ENCODE data around the gene CEP128. TPM values are rescaled to one million over a fixed set of nuclear protein-coding genes. Genes with fewer than 3 reads are reported as not detected.

Gene CEP128
- total RNA-seq, 1 experiment from 2014 or later, result 16.4 TPM

- TF ChIP-seq TCF7L2 (IDR thresholded peaks at IDR 0.05; ENCODE audit: borderline replicate concordance, extremely low read depth, insufficient read depth, insufficient read length) (no peak), EZH2 (IDR thresholded peaks at IDR 0.05) (no peak), ZFX (IDR thresholded peaks at IDR 0.05) (no peak), SIN3A (IDR thresholded peaks at IDR 0.05; ENCODE audit: low read depth) (no peak), EZH2phosphoT487 (IDR thresholded peaks at IDR 0.05; ENCODE audit: borderline replicate concordance) (no peak), FOSL1 (IDR thresholded peaks at IDR 0.05; ENCODE audit: low read depth) (no peak), POLR2A (IDR thresholded peaks at IDR 0.05; ENCODE audit: borderline replicate concordance, extremely low read depth, insufficient read depth, insufficient read length) (no peak), RAD21 (IDR thresholded peaks at IDR 0.05; ENCODE audit: low read depth) (no peak), CTCF (IDR thresholded peaks at IDR 0.05 in 2 of 3, conservative IDR thresholded peaks at IDR 0.05 in 1 of 3; ENCODE audit: borderline replicate concordance in 1 of 3, insufficient read depth in 1 of 3, low read depth in 2 of 3, low read length in 2 of 3) (no peak), MAX (IDR thresholded peaks at IDR 0.05) (no peak), YY1 (IDR thresholded peaks at IDR 0.05; ENCODE audit: extremely low read depth, insufficient replicate concordance, low read depth, low read length) (no peak), ZNF274 (IDR thresholded peaks at IDR 0.05; ENCODE audit: low read depth, low read length) (no peak)
Observed at GRCh38 chr14:80570930-80571298, 370.6 kb downstream of the CEP128 start (continued).

GRCh38 chr14:80567905-80568536 is 373.5 kb downstream of the CEP128 start:
- DNase-seq (ENCODE audit: low read depth, low spot score) (peak; percentile 18), ATAC-seq (peak; percentile 64)
- peaks cover 0 to 18% of the 10 kb centered on the region in 2 experiments; a peak in 2 of 4 replicates for H3K4me1 ChIP-seq (ENCODE audit: control insufficient read depth in 1 of 2, insufficient read depth in 2 of 2, low read length in 2 of 2)
- H3K4me3 ChIP-seq (replicated peaks in 1 of 2; ENCODE audit: low read depth in 1 of 2, low read length in 2 of 2), result peak overlapping the region in 1 of 2 experiments; percentile 9; a peak in 1 of 4 replicates
- H3K79me2 ChIP-seq (ENCODE audit: insufficient read depth, low read length), result no peaks in the 10 kb centered on the region
- peak overlapping the region; percentile 41 for H3K4me2 ChIP-seq (ENCODE audit: low read length)
- BruUV-seq (replicated peaks), result no TSS peak
- intact Hi-C loops (cut with micrococcal nuclease), result no loop called here
- ChIA-PET CTCF (no interaction called here), RAD21 (ENCODE audit: low non-redundant PET in 1 of 2, low total read pairs in 2 of 2, uncharacterized antibody in 2 of 2, unreplicated experiment in 2 of 2) (no interaction called here), POLR2A (no interaction called here)
- H3K9me3 ChIP-seq (ENCODE audit: control insufficient read depth in 1 of 2, insufficient read depth in 1 of 2, low read depth in 1 of 2, low read length in 2 of 2), result no peaks in the 10 kb centered on the region
- H2AFZ ChIP-seq (ENCODE audit: low read depth, low read length, poor library complexity, severe bottlenecking), result no peak overlapping the region
- TF ChIP-seq CTCF (IDR thresholded peaks at IDR 0.05 in 2 of 3, conservative IDR thresholded peaks at IDR 0.05 in 1 of 3; ENCODE audit: borderline replicate concordance in 1 of 3, insufficient read depth in 1 of 3, low read depth in 2 of 3, low read length in 2 of 3) (no peak), EGR1 (IDR thresholded peaks at IDR 0.05; ENCODE audit: low read depth) (0 out of 2 replicates have a peak, but pooled peaks have one; percentile 34), FOSL1 (IDR thresholded peaks at IDR 0.05; ENCODE audit: low read depth) (peak; percentile 21; the same call in 1 of the 2 replicates), JUND (IDR thresholded peaks at IDR 0.05) (peak; percentile 35)
- no peaks in the 10 kb centered on the region for H3K27me3 ChIP-seq (ENCODE audit: insufficient read depth, low read length)
- H3K36me3 ChIP-seq (ENCODE audit: control insufficient read depth in 1 of 2, insufficient read depth in 2 of 2, low read length in 2 of 2), result no peaks in the 10 kb centered on the region
- no peak overlapping the region for H3K9ac ChIP-seq (ENCODE audit: low read length)
- H3K27ac ChIP-seq (ENCODE audit: low read depth, low read length), result no peak overlapping the region
- H4K20me1 ChIP-seq (ENCODE audit: insufficient read depth), result no peaks in the 10 kb centered on the region
- no peaks in the 10 kb centered on the region for H3K9me2 ChIP-seq (ENCODE audit: insufficient read depth)

All from HCT116 (cell line).